ENCODE data around the gene EFCAB7.
"Not testable (repeated sequence)": the region's sequence is repeated elsewhere in the genome, so short reads cannot be mapped to it uniquely, and the experiment has no call there.

EFCAB7 gene

GRCh38 chr1:63555480-63555879 is 32.2 kb downstream of the EFCAB7 start:
- DNase-seq (ENCODE audit: low read depth): no peak

DNA sequence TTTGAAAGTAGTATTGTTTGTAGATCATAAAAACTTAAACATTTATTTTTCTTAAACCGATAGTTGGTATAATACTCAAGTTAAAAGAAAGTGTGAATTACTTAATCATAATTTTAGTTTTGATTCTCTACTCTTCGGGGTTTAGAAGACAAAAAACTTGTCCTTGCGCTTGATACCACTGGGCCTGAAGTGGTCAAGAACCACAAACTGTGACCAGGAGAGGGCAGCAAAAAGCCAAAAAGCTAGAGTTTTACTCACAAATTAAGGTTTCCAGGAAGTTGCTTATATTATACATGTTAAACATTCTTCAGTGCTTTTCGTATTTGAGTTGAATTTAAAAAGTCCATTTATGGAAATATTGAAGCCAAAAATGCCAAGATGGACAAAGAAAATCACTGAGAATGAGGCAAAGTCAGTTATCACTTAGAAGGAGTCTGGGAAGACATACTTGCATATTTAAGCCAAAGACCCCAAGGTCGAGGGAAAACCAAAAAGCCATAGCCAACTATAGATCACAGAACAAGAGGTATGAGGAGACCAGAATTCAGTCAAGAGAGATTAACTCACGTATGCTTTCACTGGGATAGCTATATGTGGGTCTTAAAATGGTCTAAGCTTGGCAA is 34.2 kb downstream of the EFCAB7 start:
- DNase-seq (ENCODE audit: low read depth): no peak

- DNase-seq (ENCODE audit: low read depth): no peak
Measured at GRCh38 chr1:63559357-63559756, 36.0 kb downstream of the EFCAB7 start.

GRCh38 chr1:63563745-63564144 is 40.4 kb downstream of the EFCAB7 start:
- DNase-seq (ENCODE audit: low read depth): no peak

- DNase-seq (ENCODE audit: low read depth): no peak
Measured at GRCh38 chr1:63569068-63569467, 45.7 kb downstream of the EFCAB7 start.

- DNase-seq (ENCODE audit: low read depth): no peak
Measured at GRCh38 chr1:63569640-63570316, 46.5 kb downstream of the EFCAB7 start.

DNA sequence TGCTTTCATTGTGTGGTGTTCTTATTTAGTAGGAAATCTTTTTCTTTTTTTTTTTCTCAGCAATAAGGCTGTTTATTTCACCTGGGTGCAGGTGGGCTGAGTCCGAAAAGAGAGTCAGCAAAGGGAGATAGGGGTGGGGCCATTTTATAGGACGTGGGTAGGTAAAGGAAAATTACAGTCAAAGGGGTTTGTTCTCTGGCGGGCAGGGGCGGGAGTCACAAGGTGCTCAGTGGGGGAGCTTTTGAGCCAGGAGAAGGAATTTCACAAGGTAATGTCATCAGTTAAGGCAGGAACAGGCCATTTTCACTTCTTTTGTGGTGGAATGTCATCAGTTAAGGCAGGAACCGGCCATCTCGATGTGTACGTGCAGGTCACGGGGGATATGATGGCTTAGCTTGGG is 49.4 kb downstream of the EFCAB7 start:
- not testable (repeated sequence) for DNase-seq (ENCODE audit: low read depth)

DNA sequence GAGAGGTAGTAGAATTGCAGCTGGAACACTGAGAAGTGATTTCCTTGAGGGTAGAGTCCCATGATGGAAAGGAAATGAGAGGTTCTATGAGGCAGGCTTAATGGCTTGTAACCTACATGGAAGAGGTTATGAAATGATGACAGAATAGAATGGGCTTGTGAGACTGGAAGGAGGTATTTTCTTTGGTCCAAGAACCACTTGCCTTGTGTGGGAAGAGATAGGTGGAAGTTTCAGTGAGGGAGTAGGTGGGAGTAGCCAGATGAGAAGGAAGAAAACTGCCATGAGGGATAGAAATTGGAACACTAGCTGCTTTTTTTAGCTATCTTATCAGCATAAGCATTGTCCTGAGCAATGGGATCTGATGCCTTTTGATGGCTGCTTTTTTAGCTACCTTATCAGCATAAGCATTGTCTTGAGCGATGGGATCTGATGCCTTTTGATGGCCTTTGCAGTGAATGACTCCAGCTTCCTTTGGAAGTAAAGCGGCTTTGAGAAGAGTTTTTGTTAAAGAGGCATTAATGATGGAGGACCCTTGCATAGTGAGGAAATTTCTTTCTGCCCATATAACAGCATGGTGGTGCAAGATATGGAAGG is 51.0 kb downstream of the EFCAB7 start:
- DNase-seq (ENCODE audit: low read depth): not testable (repeated sequence)

DNA sequence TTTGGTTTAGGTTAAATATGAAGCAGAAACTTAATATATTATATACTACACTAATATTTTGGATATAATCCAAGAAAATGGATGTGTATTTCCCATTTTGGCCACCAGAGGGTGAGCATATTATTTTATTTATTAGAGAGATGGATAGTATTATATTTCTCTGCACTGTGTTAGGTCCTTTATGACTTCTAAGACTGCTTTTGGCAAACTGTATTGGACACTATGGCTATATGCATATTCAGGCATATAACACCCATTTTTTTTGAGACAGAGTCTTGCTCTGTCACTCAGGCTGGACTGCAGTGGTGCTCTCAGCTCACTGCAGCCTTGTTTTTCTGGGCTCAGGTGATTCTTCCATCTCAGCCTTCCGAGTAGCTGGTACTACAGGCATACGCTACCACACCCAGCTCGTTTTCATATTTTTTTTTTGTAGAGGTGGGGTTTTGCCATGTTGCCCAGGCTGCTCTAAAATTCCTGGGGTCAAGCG is 52.1 kb downstream of the EFCAB7 start:
- no peak for DNase-seq (ENCODE audit: low read depth)

- DNase-seq (ENCODE audit: low read depth): not testable (repeated sequence)
Measured at GRCh38 chr1:63586326-63586725, 63.0 kb downstream of the EFCAB7 start.

GRCh38 chr1:63590166-63590560 is 66.8 kb downstream of the EFCAB7 start:
- DNase-seq (ENCODE audit: low read depth): no peak

DNA sequence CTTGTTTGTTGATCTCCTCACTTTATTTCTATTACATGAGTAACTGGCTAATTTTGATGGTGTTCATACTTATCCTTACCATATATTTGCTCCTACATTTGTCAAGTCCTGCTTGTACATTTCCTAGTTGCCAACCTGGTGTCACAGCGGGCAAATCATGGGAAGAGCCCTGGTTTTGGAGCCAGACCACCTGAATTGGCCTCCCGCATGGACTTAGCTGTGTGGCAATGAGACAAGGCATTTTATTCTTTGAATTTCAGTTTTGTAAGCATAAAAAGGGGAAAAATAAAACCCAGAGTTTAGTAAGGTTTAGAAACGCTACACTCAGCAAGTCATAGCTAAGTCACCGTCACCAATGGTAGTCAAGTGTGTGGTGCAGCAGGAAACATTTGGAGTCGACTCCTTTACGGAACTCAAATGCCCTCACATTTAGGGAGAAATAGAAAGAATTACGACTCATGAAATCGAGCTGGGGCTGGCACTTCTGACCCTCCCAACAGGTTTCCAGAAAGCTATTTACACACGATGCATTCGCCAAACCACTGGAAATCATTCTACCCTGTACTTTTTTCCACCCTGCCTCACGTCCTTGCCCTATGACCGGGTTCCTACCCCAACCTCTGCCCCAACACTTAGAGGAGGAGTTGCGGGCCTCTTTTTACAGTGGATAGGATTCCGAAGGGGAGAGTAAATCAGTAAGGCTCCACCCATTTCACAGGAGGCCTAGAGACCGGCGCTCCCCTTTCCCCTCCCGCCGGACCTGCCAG is 69.4 kb downstream of the EFCAB7 start:
- no peak for DNase-seq (ENCODE audit: low read depth)

DNA sequence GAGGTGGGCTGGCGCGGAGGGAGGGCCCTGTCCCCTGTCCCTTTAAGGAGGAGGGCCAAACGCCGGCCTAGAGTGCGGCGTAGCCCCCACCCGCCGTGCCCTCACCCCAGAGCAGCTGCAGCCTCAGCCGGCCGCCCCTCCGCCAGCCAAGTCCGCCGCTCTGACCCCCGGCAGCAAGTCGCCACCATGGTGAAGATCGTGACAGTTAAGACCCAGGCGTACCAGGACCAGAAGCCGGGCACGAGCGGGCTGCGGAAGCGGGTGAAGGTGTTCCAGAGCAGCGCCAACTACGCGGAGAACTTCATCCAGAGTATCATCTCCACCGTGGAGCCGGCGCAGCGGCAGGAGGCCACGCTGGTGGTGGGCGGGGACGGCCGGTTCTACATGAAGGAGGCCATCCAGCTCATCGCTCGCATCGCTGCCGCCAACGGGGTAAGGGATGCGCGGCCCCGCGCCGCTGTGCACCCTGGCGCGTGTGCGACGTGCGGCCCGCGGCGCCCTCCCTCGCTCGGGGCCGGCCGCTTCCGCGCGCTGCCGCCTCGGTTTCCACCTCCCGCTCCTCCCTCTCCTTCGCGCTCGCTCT is 70.1 kb downstream of the EFCAB7 start, which contains the start of gene PGM1:
TSS of gene PGM1 (plus strand) at position 109 of the 583 bp plus-strand sequence. CDS start at position 187, 78 bp downstream.
- DNase-seq (ENCODE audit: low read depth): no peak

GRCh38 chr1:63593886-63594605 is 70.7 kb downstream of the EFCAB7 start:
- no peak for DNase-seq (ENCODE audit: low read depth)

DNA sequence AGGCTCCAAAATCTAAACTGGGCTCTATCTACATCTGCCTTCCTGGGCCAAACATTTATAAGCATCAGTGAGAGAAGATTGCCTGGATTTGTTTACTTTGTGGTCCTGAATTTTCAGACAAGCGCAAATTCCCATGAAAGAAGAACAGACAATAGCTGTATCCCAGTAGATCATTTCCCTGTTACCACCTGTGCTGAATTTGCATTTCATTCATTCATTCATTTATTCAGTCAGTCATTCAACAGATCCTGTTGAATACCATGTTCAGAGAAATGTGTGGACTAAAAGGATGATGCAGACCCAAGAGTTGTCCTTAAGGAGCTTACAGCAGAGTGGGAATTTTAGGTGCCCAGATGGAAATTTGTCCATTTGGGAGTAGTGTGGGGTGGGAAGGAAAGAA is 72.1 kb downstream of the EFCAB7 start:
- DNase-seq (ENCODE audit: low read depth): no peak

DNA sequence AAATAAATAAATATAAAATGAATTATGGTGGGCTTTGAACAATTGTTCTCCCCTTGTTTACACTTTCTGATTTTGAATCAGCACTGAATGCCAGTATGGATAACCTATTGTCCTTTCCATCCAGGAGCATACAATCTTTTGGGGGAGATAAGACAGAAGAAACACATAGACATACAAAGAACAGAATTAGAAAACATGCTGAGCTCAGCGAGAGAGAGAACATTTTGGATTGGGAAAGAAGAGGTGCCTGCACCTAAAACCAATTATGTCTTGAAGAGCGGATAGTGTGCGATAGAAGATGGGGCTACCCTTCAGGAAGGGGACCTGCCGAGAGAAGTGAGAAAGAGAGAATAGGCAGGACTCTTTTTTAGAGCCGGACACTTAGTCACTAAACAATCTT is 76.5 kb downstream of the EFCAB7 start:
- no peak for DNase-seq (ENCODE audit: low read depth)

- no peak for DNase-seq (ENCODE audit: low read depth)
Measured at GRCh38 chr1:63600248-63600647, 76.9 kb downstream of the EFCAB7 start.

DNA sequence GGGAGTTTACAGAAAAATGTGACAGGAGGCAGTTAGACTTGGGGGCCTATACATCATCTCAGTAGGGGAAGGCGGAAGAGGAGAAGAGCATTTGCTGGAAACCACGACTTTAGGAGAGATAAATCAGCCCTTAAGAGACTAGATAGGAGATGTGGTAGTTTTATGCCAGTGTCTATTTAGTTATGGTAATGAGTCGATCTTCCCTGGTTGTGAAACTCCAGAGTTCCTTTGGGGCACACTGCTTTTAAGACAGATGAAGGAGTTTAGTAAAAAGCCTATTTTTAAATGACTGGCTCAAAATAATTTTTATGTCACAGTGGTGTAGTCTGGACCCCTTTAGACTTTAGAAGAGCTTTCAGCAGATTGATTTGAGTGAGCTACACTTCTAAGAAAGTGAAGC is 77.7 kb downstream of the EFCAB7 start:
- no peak for DNase-seq (ENCODE audit: low read depth)

DNA sequence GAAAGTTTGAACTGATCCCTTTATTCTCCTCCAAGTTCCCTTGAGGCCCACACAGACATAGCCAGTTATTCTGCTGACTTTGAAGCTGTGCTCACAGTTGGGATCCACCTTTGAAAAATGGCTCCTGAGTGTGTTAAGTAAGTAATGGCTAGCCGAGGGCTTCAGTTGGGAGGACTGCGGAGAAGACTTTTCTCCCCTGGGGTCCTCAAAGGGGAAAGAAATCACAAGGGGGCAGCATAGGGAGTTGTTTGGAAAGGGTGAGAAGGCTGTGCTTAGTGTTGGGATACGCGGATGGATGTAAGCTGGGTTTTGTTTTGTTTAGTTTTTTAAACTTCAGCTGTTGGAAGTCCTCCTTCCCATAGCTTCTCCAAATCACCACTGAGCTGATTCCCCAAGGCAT is 78.1 kb downstream of the EFCAB7 start:
- DNase-seq (ENCODE audit: low read depth): no peak

DNA sequence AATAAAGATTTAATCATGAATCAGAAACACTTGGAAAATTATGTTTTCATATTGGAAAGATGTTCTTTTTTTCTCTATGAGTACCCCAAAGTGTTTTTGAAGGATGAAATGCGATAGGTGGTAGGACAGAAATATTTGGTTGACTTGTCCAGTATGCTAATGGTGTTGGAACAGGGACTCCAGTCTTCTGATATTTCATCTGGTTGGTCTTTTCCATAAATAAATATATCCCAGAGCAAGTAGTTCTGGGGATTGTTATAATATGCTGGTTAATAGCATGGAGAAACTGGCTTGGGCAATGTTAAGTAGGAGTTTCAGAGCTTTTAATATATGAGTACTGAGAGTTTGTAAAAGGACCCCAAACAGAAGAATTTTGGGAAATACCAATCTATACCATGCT is 78.6 kb downstream of the EFCAB7 start:
- DNase-seq (ENCODE audit: low read depth): no peak

DNA sequence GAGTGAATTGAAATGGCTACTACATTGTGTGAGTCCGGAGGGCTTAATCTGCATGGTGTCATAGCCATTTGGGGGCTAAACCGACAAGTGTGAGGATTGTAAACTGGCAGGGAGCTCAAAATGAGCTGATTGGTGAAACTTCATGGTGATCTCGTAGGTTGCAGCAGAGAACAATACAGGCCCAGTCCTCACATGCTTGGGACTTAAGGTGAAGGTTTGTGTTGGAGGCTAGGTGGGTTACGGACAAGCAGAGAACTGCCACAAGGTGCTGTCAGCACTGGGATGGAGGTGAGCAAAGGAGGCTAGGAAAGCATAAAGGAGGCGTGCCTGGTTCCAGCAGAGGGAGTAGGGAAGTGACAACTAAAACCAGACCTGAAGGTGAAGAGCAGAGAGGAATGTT is 79.3 kb downstream of the EFCAB7 start:
- DNase-seq (ENCODE audit: low read depth): no peak

DNA sequence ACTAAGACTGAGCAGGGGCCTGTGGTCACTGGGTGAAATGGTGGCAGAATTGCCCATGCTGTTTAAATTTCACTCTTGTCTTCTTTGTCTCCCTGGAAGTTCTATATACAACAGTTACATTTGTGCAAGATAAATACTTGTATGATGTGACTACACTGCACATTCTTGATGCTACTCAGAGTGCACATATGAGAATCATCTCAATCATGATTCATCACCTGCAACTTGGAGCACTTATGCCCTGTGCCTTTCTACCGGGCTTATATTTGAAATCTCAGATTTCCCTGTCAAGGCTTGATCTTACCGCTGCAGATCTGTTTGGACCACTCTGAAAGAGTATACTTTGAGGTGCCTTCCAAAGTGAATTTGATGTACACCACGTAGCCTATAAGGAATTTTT is 80.5 kb downstream of the EFCAB7 start:
- no peak for DNase-seq (ENCODE audit: low read depth)

All from non-pigmented ciliary epithelial cell (primary cell).